Activated CD8-positive, alpha-beta T cell treated with anti-CD3 and anti-CD28 coated beads, Interleukin-2, amount 10 ng/mL, durations not matched to agents 7 days and 5 days (primary cell): ENCODE data around the gene RNF175. TPM values are rescaled to one million over a fixed set of nuclear protein-coding genes. Genes with fewer than 3 reads are reported as not detected.
A peak's percentile ranks its signal among the peaks of the same experiment; 100 is the strongest.

Experiments
- ATAC-seq: fragments of 150-1000 bp; cut with Tn5 transposase; one replicate; pipeline ENCODE4 v1.10.0; 2021; ENCODE audit warnings: moderate library complexity
- CTCF ChIA-PET: fragments of 350-600 bp; sonication (Branson Sonifier 250); formaldehyde crosslinking; loops from one replicate; lab custom pipeline; 2021; ENCODE audit warnings: antibody characterized with exemption; lab: Charles Lee
- POLR2A ChIA-PET: fragments of 350-600 bp; sonication (Branson Sonifier 250); formaldehyde crosslinking; loops from one replicate; lab custom pipeline; 2021; ENCODE audit warnings: antibody characterized with exemption; lab: Charles Lee
- DNase-seq: peaks from one replicate; pipeline ENCODE4 v3.0.0-alpha.2; 2020
- H3K27ac Mint-ChIP-seq: one replicate; pipeline ENCODE4 v1.8.0; 2021; ENCODE audit warnings: mild to moderate bottlenecking, mixed read lengths
- H3K27me3 Mint-ChIP-seq: one replicate; pipeline ENCODE4 v1.8.0; 2021; ENCODE audit warnings: low read depth, mixed read lengths
- H3K36me3 Mint-ChIP-seq: one replicate; pipeline ENCODE4 v1.8.0; 2021; ENCODE audit warnings: low read depth, mixed read lengths
- H3K4me1 Mint-ChIP-seq: one replicate; pipeline ENCODE4 v1.8.0; 2021; ENCODE audit warnings: low read depth, mixed read lengths
- H3K4me3 Mint-ChIP-seq: one replicate; pipeline ENCODE4 v1.8.0; 2021; ENCODE audit warnings: mild to moderate bottlenecking, mixed read lengths
- H3K9me3 Mint-ChIP-seq: one replicate; pipeline ENCODE4 v1.8.0; 2022; ENCODE audit warnings: mixed read lengths; ENCODE audit not compliant: insufficient read depth
- total RNA-seq, 2 experiments: library from RNA; stranded (reverse); gene quantifications; one replicate each; pipeline ENCODE4 v1.2.3, GENCODE V29; 2021

Gene RNF175
- total RNA-seq, 2 experiments from 2014 or later = not detected

- ATAC-seq (peak; percentile 71), DNase-seq (peak; percentile 41)
- Mint-ChIP-seq H3K27ac (no peak overlapping the region), H3K36me3 (no peaks in the 10 kb centered on the region), H3K4me1 (peaks cover 29% of the 10 kb centered on the region), H3K4me3 (peak overlapping the region; percentile 66), H3K27me3 (peaks cover 84% of the 10 kb centered on the region), H3K9me3 (no peaks in the 10 kb centered on the region)
- CTCF ChIA-PET = interaction anchor here (0.8 to 1.7 kb wide), 2 partner anchors 10 to 715 kb away, joined by 3 to 4 read pairs; no protein-coding TSS in a partner anchor
- POLR2A ChIA-PET = no interaction called here
Observed at GRCh38 chr4:153790962-153791551, 31.2 kb upstream of the RNF175 start.

GRCh38 chr4:153790500-153790865, 30.7 kb upstream of the RNF175 start:
- H3K36me3 Mint-ChIP-seq = no peaks in the 10 kb centered on the region
- peaks cover 83% of the 10 kb centered on the region for H3K27me3 Mint-ChIP-seq
- H3K27ac Mint-ChIP-seq = no peak overlapping the region
- no peaks in the 10 kb centered on the region for H3K9me3 Mint-ChIP-seq
- H3K4me3 Mint-ChIP-seq = peak overlapping the region; percentile 3
- ChIA-PET POLR2A (no interaction called here), CTCF (interaction anchor here (0.8 to 1.7 kb wide), 2 partner anchors 10 to 716 kb away, joined by 3 to 4 read pairs; no protein-coding TSS in a partner anchor)
- ATAC-seq (no peak), DNase-seq (no peak)
- peaks cover 29% of the 10 kb centered on the region for H3K4me1 Mint-ChIP-seq

- ChIA-PET CTCF (interaction anchor here (1.7 kb wide), 1 partner anchor 717 kb away, joined by 4 read pairs; no protein-coding TSS in a partner anchor), POLR2A (interaction anchor here (0.6 kb wide), 1 partner anchor 643 kb away, joined by 3 read pairs; no protein-coding TSS in a partner anchor)
- ATAC-seq (no peak), DNase-seq (no peak)
- Mint-ChIP-seq H3K4me1 (peaks cover 29% of the 10 kb centered on the region), H3K27ac (no peak overlapping the region), H3K9me3 (no peaks in the 10 kb centered on the region), H3K36me3 (no peaks in the 10 kb centered on the region), H3K27me3 (peaks cover 77% of the 10 kb centered on the region), H3K4me3 (no peak overlapping the region)
Observed at GRCh38 chr4:153789741-153790499, 30.1 kb upstream of the RNF175 start.

- ChIA-PET CTCF (no interaction called here), POLR2A (no interaction called here)
- peaks cover 74% of the 10 kb centered on the region for H3K27me3 Mint-ChIP-seq
- ATAC-seq (no peak), DNase-seq (no peak)
- no peaks in the 10 kb centered on the region for H3K36me3 Mint-ChIP-seq
- H3K4me3 Mint-ChIP-seq = peak within 1 kb of the TSS; percentile 20
- peak within 1 kb of the TSS; percentile 49 for H3K27ac Mint-ChIP-seq
- H3K9me3 Mint-ChIP-seq = no peaks in the 10 kb centered on the region
- peaks cover 29% of the 10 kb centered on the region for H3K4me1 Mint-ChIP-seq
Observed at GRCh38 chr4:153788413-153789276, 28.8 kb upstream of the RNF175 start, which contains the start of gene SFRP2. Gene SFRP2 (minus strand): TSS chr4:153789083. CDS start chr4:153788835, 248 bp downstream.

- peaks cover 29% of the 10 kb centered on the region for H3K4me1 Mint-ChIP-seq
- DNase-seq (no peak), ATAC-seq (no peak)
- H3K4me3 Mint-ChIP-seq = peak overlapping the region; percentile 20
- H3K27ac Mint-ChIP-seq = no peak overlapping the region
- H3K36me3 Mint-ChIP-seq = no peaks in the 10 kb centered on the region
- H3K9me3 Mint-ChIP-seq = no peaks in the 10 kb centered on the region
- CTCF ChIA-PET = no interaction called here
- POLR2A ChIA-PET = no interaction called here
- H3K27me3 Mint-ChIP-seq = peaks cover 74% of the 10 kb centered on the region
Observed at GRCh38 chr4:153788051-153788412, 28.2 kb upstream of the RNF175 start.

- POLR2A ChIA-PET = no interaction called here
- Mint-ChIP-seq H3K27me3 (peaks cover 73% of the 10 kb centered on the region), H3K4me3 (no peak overlapping the region), H3K36me3 (no peaks in the 10 kb centered on the region), H3K27ac (no peak overlapping the region), H3K9me3 (no peaks in the 10 kb centered on the region), H3K4me1 (peaks cover 26% of the 10 kb centered on the region)
- CTCF ChIA-PET = no interaction called here
- DNase-seq (no peak), ATAC-seq (no peak)
Observed at GRCh38 chr4:153787575-153787974, 27.8 kb upstream of the RNF175 start.

GRCh38 chr4:153787061-153787560, 27.3 kb upstream of the RNF175 start:
- ChIA-PET POLR2A (no interaction called here), CTCF (interaction anchor here (0.7 to 1.8 kb wide), 5 partner anchors 10 to 572 kb away, joined by 3 to 6 read pairs (median 3); no protein-coding TSS in a partner anchor)
- H3K27ac Mint-ChIP-seq = no peak overlapping the region
- no peaks in the 10 kb centered on the region for H3K36me3 Mint-ChIP-seq
- H3K4me1 Mint-ChIP-seq = peaks cover 22% of the 10 kb centered on the region
- no peaks in the 10 kb centered on the region for H3K9me3 Mint-ChIP-seq
- ATAC-seq = no peak
- H3K27me3 Mint-ChIP-seq = peaks cover 71% of the 10 kb centered on the region
- H3K4me3 Mint-ChIP-seq = no peak overlapping the region
- DNase-seq = no peak

GRCh38 chr4:153785910-153786721, 26.3 kb upstream of the RNF175 start:
- H3K36me3 Mint-ChIP-seq = no peaks in the 10 kb centered on the region
- H3K4me1 Mint-ChIP-seq = peaks cover 12% of the 10 kb centered on the region
- ChIA-PET CTCF (interaction anchor here (0.7 to 2.1 kb wide), 21 partner anchors 9 to 837 kb away, joined by 3 to 11 read pairs (median 3); partner anchors contain the start of gene TLR2), POLR2A (no interaction called here)
- ATAC-seq = no peak
- peaks cover 69% of the 10 kb centered on the region for H3K27me3 Mint-ChIP-seq
- no peak overlapping the region for H3K4me3 Mint-ChIP-seq
- H3K9me3 Mint-ChIP-seq = no peaks in the 10 kb centered on the region
- DNase-seq = no peak
- no peak overlapping the region for H3K27ac Mint-ChIP-seq

- CTCF ChIA-PET = interaction anchor here (0.7 to 2.1 kb wide), 3 partner anchors 13 to 234 kb away, joined by 3 to 7 read pairs (median 7); no protein-coding TSS in a partner anchor
- peaks cover 61% of the 10 kb centered on the region for H3K27me3 Mint-ChIP-seq
- ATAC-seq (no peak), DNase-seq (no peak)
- POLR2A ChIA-PET = no interaction called here
- no peaks in the 10 kb centered on the region for H3K36me3 Mint-ChIP-seq
- no peak overlapping the region for H3K27ac Mint-ChIP-seq
- H3K4me3 Mint-ChIP-seq = no peak overlapping the region
- no peaks in the 10 kb centered on the region for H3K9me3 Mint-ChIP-seq
- peaks cover 8% of the 10 kb centered on the region for H3K4me1 Mint-ChIP-seq
Observed at GRCh38 chr4:153784166-153784699, 24.4 kb upstream of the RNF175 start.

- H3K4me1 Mint-ChIP-seq = no peaks in the 10 kb centered on the region
- H3K27me3 Mint-ChIP-seq = peaks cover 55% of the 10 kb centered on the region
- no peak for DNase-seq
- H3K4me3 Mint-ChIP-seq = no peak overlapping the region
- ATAC-seq = no peak
- H3K27ac Mint-ChIP-seq = no peak overlapping the region
- ChIA-PET CTCF (no interaction called here), POLR2A (no interaction called here)
- H3K36me3 Mint-ChIP-seq = no peaks in the 10 kb centered on the region
- H3K9me3 Mint-ChIP-seq = no peaks in the 10 kb centered on the region
Observed at GRCh38 chr4:153782581-153782980, 22.8 kb upstream of the RNF175 start.
